ENCODE measurements around the gene BRD4.

DNA sequence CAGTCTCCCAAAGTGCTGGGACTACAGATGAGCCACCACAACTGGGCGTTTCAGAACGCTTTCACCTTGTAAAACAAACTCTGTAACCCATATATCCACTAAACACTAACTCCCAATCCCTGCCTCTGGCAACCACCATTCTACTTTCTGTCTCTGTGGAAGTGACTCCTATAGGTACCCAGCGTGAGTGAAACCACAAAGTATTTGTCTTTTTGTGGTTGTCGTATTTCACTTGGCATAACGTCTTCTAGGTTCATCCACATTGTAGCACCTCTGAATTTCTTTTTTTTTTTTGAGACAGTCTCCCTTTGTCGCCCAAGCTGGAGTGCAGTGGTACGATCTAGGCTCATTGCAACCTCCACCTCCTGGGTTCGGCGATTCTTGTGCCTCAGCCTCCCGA, 44.8 kb downstream of the BRD4 start:
- TF ChIP-seq EZH2 (IDR thresholded peaks at IDR 0.05) (no peak), POLR2AphosphoS5 (IDR thresholded peaks at IDR 0.05; ENCODE audit: borderline replicate concordance, low read depth, low read length) (no peak), FOXP2 (optimal IDR thresholded peaks at IDR 0.05; ENCODE audit: control extremely low read depth, extremely low read length, insufficient read depth) (no peak)
